Effector CD4-positive, alpha-beta T cell (primary cell): ENCODE results near the gene VPREB1.
"Not testable (repeated sequence)": the region's sequence is repeated elsewhere in the genome, so short reads cannot be mapped to it uniquely, and the experiment has no call there.

ENCODE experiments used
- DNase-seq: peaks from one replicate; pipeline ENCODE4 v3.0.0-alpha.2; 2020

The VPREB1 gene

DNA sequence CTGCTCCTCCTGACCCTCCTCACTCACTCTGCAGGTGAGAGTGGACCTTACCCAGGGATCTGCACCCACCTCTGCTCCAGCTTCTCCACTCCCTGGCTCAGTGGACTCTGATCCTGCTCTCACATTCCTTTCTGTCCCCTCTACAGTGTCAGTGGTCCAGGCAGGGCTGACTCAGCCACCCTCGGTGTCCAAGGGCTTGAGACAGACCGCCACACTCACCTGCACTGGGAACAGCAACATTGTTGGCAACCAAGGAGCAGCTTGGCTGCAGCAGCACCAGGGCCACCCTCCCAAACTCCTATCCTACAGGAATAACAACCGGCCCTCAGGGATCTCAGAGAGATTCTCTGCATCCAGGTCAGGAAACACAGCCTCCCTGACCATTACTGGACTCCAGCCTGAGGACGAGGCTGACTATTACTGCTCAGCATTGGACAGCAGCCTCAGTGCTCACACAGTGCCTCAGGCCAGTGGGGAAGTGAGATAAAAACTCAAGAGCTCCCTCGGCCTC, 29.7 kb upstream of the VPREB1 start:
- no peak for DNase-seq

DNA sequence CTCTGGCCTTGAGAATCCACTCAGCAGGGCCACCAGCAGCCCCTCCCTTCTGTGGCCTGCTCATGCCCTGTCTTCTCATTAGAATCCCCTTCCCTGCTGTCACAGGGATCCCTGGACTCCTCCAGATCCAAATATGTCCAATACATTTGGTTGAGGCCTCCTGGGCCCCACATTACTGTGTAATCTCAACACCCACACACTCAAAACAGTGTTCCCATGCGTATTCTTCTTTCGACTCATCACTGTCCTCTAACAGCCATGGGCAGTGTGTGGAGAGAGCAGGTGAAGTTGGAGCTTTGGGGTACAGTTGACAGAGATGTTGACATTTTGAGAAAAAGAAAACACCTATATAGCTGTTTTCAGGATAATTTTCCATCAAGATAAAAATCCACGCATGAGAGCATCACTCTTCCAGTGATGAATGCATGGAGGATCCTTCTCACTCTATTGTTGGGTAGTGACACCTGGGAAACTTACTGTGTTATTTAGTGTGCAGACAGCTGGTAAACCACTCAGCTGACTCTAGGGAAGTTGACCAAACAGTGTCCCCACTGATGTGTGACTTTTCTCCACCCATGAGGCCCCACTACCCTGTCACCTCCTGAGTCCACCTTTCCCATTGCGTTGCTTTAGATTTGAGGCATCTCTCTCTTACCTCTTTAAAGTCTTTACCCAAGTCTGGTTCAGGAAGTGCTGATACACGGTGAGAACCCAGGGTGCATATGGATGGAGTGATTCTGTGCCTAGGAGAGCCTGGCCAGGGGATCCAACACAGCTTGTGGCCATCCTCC, 28.7 kb upstream of the VPREB1 start:
- DNase-seq, result no peak

DNA sequence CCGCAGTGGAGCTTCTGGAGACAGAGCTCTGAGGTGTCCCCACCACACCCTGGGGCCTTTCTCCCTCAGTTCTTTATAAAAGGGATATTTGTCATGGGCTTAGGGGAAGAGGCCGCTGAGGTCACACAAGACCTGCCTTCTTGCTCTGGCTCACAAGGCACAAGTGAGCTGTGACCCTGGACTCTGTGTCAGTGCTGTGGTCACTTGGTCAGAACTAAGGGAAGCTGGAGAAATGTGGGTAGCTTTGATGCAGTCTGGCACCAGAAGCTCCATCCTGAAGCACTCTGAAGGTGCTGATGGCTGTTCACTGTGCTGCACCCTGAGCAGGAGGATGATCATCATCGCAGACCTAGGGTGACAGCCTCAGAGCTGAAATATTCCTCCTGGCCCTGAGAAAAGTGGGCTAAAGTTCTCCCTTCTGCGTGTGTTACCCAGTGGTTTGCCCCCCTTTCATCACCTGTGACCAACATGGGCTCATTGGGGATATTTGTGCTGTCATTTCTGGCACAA, 28.1 kb upstream of the VPREB1 start:
- DNase-seq, result no peak

DNA sequence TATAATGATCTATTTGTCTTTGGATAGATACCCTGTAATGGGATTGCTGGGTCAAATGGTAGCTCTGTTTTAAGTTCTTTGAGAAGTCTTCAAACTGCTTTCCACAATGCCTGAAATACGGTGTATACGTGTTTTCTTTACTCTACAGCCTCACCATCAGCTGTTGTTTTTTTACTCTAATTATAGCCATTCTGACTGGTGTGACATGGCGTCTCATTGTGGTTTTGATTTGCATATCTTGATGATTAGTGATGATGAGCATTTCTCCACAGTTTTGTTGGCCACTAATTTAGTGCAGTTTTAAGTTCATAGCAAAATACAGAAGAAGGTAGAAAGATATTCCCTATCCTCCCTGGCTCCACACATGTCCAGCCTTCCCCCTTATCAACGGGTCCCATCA, 26.3 kb upstream of the VPREB1 start:
- DNase-seq, result no peak

DNA sequence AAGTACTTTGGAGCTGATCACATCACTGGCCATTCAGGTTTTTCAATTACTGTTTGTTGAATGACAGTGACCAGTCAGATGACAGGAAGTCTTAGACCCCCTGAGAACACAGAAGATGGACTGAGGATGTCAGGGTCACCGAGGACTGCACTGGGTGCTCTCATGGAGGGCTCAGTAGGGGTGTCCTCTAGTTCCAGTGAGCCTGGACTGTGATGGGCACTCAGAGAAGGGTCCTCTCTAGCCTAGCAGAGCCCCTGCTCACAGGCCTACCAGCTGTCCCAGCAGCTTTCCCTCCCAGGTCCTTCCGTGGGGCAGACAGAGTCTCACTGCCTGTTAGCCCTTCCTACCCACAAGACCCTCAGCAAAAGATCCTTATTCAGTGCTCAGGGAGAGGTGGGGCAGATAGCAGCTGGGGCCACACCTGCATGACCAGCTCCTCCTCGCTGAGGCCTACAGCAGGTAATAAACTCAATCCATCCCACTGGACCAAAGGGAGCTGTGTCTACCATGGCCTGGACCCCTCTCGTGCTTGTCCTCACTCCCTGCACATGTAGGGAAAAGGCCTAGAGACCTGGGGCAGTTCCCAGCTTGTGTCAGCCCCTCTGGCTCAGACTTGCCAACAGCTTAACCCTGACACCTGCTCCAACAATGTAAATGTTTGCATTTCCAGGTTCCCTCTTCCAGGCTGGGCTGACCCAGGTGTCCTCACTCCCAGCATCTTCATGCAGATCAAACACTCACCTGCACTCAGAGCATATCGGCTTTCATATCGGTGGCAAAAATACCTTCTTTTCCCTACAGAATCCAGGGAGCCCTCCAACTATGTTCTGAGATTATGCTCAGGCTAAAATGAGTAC, 25.2 kb upstream of the VPREB1 start:
- DNase-seq, result no peak

DNA sequence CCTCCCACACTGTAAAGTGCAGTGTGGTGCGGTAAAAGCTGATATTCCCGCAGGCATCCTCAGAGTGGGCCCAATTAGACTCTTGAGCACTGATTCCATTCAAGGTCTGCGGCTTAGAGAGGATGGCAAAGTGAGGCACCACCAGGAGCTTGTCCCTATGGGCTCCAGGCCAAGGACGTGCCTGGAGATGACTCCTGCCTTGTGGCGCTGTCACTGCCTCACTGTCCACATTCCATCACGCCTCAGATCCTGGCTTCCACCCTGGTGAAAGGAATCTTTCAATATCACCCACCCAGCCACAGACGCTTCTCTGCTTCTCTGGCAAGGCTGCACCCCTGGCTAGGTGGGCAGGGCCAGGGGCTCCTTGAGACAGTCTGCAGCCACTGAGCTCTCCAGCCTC, 23.5 kb upstream of the VPREB1 start:
- not testable (repeated sequence) for DNase-seq

DNA sequence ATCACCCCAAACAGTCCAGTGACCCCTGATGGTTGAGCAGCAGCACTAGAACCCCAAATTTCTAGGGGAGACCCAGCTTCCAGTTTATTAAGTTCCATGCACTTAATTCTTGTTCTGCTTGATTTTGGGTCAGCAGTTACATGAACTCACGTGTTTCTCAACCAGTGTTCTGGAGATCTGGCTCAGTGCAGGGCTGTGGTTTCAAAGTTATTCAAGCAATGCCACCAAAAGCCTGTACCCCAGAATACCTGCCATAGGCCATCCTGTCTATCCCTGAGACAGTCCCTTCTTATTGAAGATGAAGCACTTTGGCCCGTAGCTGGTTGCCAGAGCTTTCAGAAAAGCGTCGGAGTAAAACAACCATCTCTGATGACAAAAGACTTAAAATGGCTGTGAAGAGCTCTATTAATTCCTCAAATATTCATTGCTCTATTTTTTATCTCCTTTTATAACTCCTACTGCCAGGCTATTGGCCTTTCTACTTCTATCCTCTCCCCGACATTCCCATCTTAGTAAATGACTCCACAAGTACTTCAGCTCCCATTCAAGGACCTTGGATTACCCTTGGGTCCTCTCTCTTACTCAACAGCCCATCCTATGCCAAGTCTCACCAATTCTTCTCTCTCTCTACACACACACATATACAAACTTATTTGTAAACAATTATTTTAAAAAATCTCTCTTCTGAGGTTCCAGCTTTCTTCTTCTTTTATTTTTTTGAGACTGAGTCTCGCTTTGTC, 18.0 kb upstream of the VPREB1 start:
- no peak for DNase-seq

DNA sequence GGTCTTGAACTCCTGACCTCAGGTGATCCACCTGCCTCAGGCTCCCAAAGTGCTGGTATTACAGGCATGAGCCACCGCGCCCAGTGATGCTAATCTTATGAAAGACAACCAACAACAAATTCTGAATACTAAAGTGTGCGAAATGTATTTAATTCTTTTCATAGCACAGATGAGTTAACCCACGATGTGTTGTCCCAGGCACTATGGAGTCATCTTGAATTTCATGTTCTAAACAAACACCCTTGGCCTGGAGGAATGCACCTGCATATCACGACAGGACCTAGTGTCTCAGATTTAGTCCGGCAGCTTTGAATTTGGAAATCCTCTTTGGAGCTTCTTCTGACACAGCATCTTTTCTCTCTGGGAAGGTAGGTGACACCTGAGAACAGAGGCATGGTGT, 16.2 kb upstream of the VPREB1 start:
- no peak for DNase-seq

DNA sequence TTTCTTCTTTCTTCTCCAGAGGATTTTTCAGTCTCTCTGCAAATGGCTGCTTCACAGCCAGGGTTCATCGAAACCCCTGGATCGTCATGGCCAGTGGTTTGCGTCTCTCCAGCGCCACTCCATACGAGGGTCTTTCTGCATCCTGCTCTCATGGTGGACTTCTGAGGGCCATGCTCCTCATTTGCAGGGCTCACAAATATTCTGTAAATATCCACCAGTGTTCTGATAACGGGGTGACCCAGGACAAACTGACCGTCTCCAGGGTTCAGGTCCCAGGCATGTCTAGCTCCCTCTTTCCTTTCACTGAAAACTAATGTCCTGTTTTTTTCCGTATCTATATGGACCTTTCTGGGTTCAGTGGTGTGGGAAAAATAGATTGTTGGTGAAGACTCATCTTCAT, 15.7 kb upstream of the VPREB1 start:
- no peak for DNase-seq

DNA sequence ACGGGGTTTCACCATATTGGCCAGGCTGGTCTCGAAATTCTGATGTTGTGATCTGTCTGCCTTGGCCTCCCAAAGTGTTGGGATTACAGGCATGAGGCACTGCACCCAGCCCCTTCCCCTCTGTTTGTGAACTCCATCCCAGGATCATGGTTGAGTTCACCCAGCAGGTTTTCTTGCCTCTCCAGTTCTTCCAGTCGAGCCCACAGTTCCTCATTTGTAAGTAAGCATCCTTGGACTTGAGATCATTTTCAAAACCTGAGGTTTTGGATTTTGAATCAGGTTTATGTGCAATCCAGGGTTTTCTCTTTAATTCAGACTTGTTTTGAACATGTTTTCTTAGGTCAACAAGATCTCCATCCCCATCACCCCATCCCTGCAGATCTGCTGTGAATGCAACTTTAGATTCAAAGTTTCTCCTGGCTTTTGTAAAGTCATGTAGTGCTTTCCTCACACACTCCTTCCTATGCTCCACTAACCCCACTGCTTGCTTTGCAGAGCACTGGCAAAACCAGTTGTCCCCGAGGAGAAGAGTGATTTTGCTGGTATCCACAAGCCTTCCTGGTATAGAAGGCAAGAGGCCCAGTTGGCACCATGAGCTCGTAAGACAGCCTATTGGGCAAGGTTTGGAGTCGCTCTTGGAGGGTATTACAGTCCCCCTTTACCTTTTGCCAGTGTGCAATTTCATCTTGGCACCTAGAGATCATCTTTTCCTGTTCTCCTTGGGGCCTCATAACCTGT, 14.7 kb upstream of the VPREB1 start:
- DNase-seq, result no peak

DNA sequence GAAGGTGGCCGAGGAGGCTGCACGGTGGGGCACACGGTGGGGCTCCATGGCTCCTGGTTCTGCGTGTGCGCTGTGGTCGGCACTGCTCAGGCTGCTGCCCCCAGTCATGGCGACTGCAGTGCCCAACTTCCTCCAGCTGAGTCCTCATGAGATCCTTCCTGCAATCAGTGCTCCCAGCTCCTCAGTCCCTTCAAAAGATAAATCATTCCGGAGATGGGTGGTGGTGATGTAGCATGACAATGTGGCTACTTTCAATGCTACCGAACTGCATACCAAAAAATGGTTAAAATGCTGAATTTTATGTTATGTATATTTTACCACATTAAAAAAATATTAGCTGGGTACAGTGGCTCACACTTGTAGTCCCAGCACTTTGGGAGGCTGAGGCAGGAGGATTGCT, 14.1 kb upstream of the VPREB1 start:
- DNase-seq, result no peak

DNA sequence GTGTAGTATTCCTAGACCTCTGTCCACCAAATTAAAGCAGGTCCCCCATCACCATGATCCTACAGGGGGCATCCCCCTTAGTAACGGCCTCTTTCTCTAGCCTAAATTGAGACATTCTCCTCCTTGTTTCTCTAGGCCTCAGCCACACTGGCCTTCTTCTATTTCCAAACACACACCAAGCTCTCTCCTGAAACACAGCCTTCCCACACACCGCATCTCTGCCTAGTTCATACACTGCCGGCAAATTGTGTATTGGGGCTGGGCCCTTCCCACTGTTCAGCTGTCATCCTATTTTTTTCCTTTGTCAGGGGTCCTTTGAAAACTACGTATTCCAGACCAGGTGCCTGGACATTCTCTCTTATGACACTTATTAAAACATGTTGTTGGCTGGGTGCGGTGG, 11.5 kb upstream of the VPREB1 start:
- DNase-seq, result no peak

DNA sequence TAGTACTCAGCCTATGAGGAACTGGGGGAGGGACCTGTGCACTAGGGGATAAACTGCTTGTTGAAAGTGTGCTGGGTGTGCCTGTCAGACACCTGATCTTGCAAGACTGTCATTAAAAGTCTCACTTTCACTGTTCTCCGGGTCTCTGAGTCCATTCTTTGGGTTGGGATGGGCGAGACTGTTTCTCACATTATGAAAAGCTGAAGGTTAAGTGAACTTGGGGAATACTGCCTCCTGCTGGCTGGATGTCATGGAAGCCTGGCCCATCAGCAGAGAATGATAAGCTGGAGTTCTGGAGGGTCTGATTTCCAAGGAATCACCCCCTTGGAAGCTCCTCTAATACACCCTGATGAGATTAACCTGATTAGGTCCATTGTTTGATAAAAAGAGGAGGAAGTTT, 9.0 kb upstream of the VPREB1 start:
- peak; percentile 27 for DNase-seq

DNA sequence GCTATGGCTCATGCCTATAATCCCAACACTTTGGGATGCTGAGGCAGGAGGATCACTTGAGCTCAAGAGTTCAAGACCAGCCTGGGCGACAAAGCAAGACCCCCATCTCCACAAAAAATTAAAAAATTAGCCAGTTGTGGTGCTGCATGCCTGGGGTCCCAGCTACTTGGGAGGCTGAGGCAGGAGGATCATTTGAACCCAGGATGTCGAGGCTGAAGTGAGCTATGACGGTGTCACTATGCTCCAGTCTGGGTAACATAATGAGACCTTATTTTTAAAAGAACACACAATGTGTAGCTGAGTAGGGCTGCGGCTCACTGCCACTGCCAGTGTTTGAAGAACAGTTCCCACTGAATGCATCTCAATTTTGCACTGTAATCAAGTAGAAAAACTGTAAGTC, 7.1 kb upstream of the VPREB1 start:
- no peak for DNase-seq

DNA sequence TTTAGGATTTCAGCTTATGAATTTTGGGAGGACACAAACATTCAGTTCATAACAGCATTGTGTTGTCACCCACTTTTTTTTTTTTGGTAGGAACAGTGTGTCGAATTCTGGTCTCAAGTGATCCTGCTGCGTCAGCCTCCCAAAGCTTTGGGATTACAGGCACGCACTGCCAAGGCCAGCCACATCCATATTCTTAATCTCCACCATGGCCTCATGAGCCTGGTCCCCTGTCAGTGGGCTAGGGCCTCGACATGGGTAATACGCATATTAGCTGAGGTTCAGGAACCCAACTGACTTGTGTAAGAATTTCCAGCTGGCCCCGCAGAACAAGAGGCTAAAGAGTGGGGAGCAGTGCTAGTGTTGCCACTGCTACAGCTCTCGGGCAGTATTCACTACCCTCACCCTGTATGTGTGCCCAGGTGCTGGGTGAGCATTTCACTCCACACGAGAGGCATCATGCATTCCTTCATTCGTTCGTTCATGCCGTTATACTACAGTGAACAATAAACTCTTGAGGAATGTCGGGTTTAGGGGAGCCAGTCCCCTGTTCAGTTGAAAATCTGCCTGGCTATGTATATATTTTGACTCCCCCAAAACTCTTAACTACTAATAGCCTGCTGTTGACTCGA, 5.2 kb upstream of the VPREB1 start:
- DNase-seq, result no peak

DNA sequence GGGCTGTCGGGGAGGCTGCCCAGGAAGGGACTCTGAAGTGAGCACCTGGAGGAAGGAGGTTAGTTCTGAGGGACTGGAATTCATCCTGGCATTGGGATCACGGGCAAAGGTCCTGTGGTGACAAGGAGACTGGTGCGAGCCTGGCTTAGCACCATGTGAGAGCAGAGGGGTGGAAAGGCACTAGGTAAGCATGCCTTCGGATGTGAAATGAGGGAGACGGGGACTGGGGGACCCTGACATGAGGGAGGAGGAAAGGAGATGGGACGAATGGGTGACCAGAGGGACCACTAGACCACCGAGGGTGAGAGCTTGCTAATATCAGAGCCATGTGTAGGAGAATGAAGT, 3.1 kb upstream of the VPREB1 start:
- no peak for DNase-seq

DNA sequence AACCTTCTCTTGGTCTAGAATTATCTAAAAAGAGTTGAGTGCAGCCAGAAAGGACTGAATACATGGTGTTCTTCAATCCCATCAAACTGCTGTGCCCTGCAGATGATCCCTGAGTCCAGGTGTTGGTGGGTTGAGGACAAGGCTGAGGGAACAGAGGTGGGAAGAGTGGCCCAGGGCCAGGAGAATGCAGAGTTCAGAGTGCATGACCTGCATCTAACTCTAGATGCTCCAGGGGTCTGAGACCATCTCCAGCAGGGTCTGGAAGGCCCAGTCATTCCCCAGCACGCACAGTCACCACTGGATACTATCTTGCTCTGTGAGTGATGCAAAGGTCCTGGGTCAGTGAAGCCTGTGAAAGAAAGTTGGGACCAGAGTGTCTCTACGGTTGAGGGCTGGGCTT, 2.1 kb upstream of the VPREB1 start:
- no peak for DNase-seq

DNA sequence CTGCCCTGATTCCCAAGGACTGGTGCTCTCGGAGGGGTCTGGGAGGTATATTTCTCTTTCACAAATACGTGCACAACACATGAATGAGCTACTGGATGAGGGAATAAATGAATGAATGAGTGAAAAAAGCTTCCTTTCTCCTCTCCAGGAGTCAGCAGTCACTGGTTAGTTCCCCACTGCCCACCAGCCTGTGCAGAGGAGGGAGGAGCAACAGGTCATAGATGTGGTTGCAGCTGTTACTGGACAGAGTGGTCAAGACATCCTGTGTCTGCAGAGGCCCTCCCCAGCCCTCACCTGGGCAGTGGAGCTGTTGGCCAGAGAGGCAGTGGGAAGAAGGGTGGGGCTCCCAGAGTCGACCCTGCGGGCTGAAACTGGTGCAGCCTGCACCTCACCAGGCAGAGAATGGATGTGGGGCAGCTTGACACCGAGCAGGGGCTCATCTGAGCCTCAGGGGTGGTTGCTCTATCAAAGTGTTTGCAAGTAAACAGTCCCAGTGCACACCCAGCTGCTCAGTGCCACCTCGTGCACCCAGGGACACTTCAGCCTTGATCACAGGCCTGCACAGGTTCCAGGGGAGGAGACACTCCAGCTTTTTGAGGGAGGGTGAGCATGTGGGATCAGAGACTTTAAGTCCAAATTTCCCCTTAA, 1.4 kb upstream of the VPREB1 start:
- DNase-seq, result no peak

DNA sequence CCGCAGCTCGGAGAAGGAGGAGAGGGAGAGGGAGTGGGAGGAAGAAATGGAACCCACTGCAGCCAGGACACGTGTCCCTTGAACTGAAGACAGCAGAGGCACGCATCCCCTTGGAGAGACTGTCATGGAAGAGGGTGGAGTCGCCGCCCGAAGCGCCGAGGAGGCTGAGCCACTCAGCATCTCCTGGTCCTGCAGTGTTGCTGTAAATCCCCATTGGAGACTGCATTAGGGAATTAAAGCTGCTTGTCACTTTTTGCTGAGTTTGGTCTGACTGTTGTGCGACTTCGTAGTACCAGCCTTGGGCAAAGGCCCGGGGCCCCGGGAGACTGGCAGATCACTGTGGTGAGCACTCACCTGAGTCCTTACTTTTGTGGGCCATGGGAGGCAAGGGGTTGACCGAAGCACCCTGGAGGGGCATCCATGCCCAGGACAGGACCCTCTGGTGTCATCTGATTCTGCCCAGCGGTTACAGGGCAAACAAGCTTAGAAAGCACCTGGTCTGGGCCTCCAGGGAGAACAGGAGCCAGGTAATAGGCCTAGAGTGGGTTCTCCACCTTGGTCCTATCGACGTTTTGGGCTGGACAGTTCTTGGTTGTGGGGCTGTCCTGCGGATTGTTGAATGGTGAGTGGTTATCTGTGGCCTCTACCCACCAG, 797 bp downstream of the VPREB1 start:
- DNase-seq, result no peak

DNA sequence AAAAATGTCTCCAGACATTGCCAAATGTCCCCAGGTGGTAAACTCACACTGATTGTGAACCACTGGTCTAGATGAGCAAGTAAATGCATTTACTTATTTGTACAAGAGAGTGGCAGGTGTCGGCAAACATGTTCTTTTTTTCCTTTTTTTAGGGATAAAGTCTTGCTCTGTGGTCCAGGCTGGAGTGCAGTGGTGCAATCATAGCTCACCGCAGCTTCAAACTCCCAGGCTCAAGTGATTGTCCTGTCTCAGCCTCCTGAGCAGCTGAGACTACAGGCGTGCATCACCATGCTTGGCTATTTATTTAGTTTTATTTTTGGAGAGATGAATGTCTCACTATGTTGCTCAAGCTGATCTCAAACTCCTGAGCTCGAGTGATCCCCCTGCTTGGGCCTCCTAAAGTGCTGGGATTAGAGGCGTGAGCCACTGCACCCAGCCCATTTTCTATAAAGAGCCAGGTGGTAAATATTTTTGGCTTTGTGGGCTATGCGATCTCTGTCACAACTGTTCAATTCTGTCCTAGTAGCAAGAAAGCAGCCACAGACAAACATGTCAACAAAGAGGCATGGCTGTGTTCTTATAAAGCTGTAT, 1.4 kb downstream of the VPREB1 start:
- DNase-seq, result no peak

DNA sequence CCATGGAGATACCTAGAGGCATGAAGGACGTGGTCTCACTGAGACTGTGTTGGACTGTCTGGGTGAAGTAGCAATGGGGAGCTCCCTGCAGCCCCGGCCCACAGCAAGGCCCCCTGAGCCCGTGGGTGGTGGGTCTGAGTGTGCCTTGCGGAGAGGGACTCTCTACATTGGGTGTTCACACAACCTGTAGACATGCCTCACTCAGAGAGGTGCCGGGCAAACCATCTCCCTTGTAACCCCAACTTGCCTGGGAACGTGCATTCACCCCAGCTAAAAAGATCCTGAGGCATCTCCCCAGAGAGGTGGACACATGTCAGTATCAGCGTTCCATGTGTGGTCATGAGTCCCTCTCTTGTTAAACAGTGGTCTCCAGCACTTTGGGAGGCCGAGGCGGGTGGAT, 2.1 kb downstream of the VPREB1 start:
- DNase-seq, result no peak
